Muscle of leg (tissue), 11 donors: ENCODE measurements around the gene GNE. TPM values are rescaled to one million over a fixed set of nuclear protein-coding genes. Genes with fewer than 3 reads are reported as not detected.

ENCODE experiments used
- DNase-seq: peaks from one replicate; pipeline ENCODE4 v3.0.0; 2013
- H3K27ac ChIP-seq: one replicate; pipeline ENCODE4 v1.5.1; 2013; ENCODE audit warnings: mild to moderate bottlenecking, low read length, control low read depth
- H3K27me3 ChIP-seq: one replicate; pipeline ENCODE4 v1.6.1; 2013; ENCODE audit warnings: low read length; ENCODE audit not compliant: control insufficient read depth, insufficient read depth
- H3K36me3 ChIP-seq: one replicate; pipeline ENCODE4 v1.6.1; 2013; ENCODE audit warnings: low read length; ENCODE audit not compliant: control insufficient read depth, insufficient read depth
- H3K4me1 ChIP-seq: one replicate; pipeline ENCODE4 v1.6.1; 2013; ENCODE audit warnings: low read length; ENCODE audit not compliant: control insufficient read depth, insufficient read depth
- H3K4me3 ChIP-seq: one replicate; pipeline ENCODE4 v1.5.1; 2013; ENCODE audit warnings: low read length, control low read depth
- H3K9me3 ChIP-seq: replicated peaks from 2 replicates; pipeline ENCODE4 v1.6.1; 2013; ENCODE audit warnings: low read depth, low read length; ENCODE audit not compliant: control insufficient read depth
- WGBS: methylation state at CpG from one replicate; pipeline ENCODE4 v1.1.5; 2013; ENCODE audit warnings: missing lambda C conversion rate; ENCODE audit not compliant: insufficient coverage; 5-methylcytosine and 5-hydroxymethylcytosine counted together
- polyA plus RNA-seq, 8 donors: library from polyadenylated mRNA; unstranded; fragments of 120-200 nt; gene quantifications; one replicate each; pipeline versions ENCODE4 v1.2.1 to v1.2.3, GENCODE V29; 2013; ENCODE audit warnings: inconsistent platforms in 1 of 8, low replicate concordance in 1 of 8; ENCODE audit not compliant: insufficient read length in 8 of 8, insufficient read depth in 1 of 8
- total RNA-seq: library from RNA; stranded (reverse); fragments of 120-200 nt; gene quantifications from one replicate; pipeline ENCODE4 v1.2.4, GENCODE V29; 2013

GNE gene
- total and polyA plus RNA-seq, 9 donors, result 10.4 to 17.8 (median 14.5) TPM

DNA sequence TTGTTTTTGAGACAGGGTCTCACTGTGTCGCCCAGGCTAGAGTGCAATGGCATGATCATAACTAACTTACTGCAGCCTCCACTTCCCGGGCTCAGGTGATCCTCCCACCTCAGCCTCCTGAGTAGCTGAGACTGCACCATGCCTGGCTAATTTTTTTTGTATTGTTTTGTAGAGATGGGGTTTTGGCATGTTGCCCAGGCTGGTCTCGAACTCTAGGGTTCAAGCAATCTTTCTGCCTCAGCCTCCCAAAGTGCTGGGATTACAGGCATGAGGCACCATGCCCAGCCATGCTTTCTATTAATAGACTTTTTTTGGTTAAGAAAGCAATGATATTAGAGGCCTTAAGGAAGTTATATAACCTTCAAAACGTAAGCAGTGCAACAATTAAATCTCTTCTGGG, 44.3 kb downstream of the GNE start:
- Histone ChIP-seq H3K27me3 (no peaks in the 10 kb centered on the region), H3K4me1 (peaks cover 6% of the 10 kb centered on the region), H3K9me3 (no peaks in the 10 kb centered on the region), H3K4me3 (no peak overlapping the region), H3K36me3 (peaks cover 71% of the 10 kb centered on the region), H3K27ac (peak overlapping the region; percentile 31)
- no CpG with 5 or more reads among the region's 4 CpGs for WGBS
- DNase-seq, result no peak

- Histone ChIP-seq H3K36me3 (peaks cover 71% of the 10 kb centered on the region), H3K27me3 (no peaks in the 10 kb centered on the region), H3K4me3 (no peak overlapping the region), H3K4me1 (peaks cover 6% of the 10 kb centered on the region), H3K9me3 (no peaks in the 10 kb centered on the region), H3K27ac (no peak overlapping the region)
- DNase-seq, result no peak
- WGBS, result 63% methylated on average over 1 of the region's 4 CpGs
Observed at GRCh38 chr9:36213387-36213786, 44.9 kb downstream of the GNE start.

GRCh38 chr9:36211510-36211909, 46.7 kb downstream of the GNE start:
- H3K36me3 ChIP-seq, result peaks cover 70% of the 10 kb centered on the region
- peaks cover 6% of the 10 kb centered on the region for H3K4me1 ChIP-seq
- WGBS, result 84% methylated on average over 6 of the region's 7 CpGs
- no peak overlapping the region for H3K27ac ChIP-seq
- no peaks in the 10 kb centered on the region for H3K9me3 ChIP-seq
- no peaks in the 10 kb centered on the region for H3K27me3 ChIP-seq
- DNase-seq, result no peak
- H3K4me3 ChIP-seq, result no peak overlapping the region

- no peaks in the 10 kb centered on the region for H3K9me3 ChIP-seq
- no peak for DNase-seq
- H3K36me3 ChIP-seq, result peaks cover 76% of the 10 kb centered on the region
- WGBS, result 70% methylated on average over 4 of the region's 8 CpGs
- no peaks in the 10 kb centered on the region for H3K27me3 ChIP-seq
- H3K4me1 ChIP-seq, result peaks cover 6% of the 10 kb centered on the region
- peak overlapping the region; percentile 3 for H3K27ac ChIP-seq
- H3K4me3 ChIP-seq, result no peak overlapping the region
Observed at GRCh38 chr9:36210722-36211121, 47.5 kb downstream of the GNE start.

GRCh38 chr9:36208521-36209253, 49.6 kb downstream of the GNE start:
- Histone ChIP-seq H3K27ac (no peak overlapping the region), H3K4me1 (peaks cover 3% of the 10 kb centered on the region), H3K4me3 (no peak overlapping the region), H3K27me3 (no peaks in the 10 kb centered on the region), H3K36me3 (peaks cover 88% of the 10 kb centered on the region), H3K9me3 (no peaks in the 10 kb centered on the region)
- whole genome bisulfite sequencing, result 80% methylated on average over 8 of the region's 10 CpGs
- DNase-seq, result no peak

GRCh38 chr9:36207546-36208012, 50.7 kb downstream of the GNE start:
- Histone ChIP-seq H3K4me1 (peaks cover 3% of the 10 kb centered on the region), H3K27me3 (no peaks in the 10 kb centered on the region), H3K4me3 (no peak overlapping the region), H3K36me3 (peaks cover 86% of the 10 kb centered on the region), H3K27ac (no peak overlapping the region), H3K9me3 (no peaks in the 10 kb centered on the region)
- no peak for DNase-seq
- WGBS, result no CpG with 5 or more reads among the region's 1 CpG

DNA sequence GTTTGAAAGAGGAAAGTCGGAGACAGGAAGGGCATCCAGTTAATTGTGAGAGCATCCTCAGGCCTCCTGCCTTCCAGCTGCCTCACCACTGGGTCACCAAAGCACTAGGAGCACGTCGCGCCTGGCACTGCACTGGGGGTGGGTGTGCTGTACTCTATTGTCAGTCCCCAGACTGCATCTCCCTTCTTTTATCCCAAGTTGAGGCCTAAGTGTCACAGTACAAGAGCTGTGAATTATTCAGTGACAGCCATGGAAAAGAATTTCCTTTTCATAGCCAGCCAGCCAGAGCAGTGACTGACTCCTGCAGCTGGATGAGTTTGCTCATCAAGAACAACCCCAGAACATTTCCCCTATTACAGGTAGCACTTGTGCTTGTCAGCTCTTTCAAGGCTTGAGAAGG, 51.2 kb downstream of the GNE start:
- DNase-seq, result no peak
- H3K4me1 ChIP-seq, result peaks cover 3% of the 10 kb centered on the region
- H3K36me3 ChIP-seq, result peaks cover 86% of the 10 kb centered on the region
- no peaks in the 10 kb centered on the region for H3K27me3 ChIP-seq
- no CpG with 5 or more reads among the region's 4 CpGs for WGBS
- H3K4me3 ChIP-seq, result no peak overlapping the region
- H3K27ac ChIP-seq, result no peak overlapping the region
- no peaks in the 10 kb centered on the region for H3K9me3 ChIP-seq

DNA sequence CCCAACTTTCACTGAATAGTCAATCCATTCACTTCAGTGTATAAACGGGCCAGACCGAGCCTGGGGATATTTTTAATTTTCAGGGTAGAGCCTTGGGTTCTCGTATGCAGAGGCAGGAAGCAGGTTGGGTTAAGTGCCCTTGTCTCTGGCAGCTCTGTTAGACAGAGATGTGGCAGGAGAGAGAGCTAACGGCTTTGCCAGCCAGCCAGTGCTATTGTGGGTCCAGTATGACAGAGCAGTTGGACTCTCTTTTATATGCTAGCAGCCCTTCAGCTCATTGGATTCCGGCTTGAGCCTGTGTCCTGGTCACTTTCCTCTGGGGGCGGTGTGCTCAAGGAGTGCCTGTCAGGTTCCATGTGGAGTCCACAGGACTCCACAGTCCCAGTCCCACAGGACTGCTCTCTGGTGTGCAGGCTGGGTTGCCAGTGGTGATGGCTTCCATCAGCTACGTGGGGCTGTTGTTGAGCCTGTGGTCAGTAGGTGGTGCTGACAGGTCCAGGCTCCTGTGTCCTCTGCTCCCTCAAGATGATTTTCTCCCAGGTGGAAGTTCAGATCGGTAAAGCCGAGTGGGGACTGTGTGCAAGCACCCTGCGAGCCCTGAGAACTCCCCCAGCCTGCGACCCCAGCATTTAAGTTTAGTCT, 53.2 kb downstream of the GNE start:
- no peak for DNase-seq
- Histone ChIP-seq H3K27me3 (no peaks in the 10 kb centered on the region), H3K4me1 (no peaks in the 10 kb centered on the region), H3K27ac (no peak overlapping the region), H3K9me3 (no peaks in the 10 kb centered on the region), H3K4me3 (no peak overlapping the region), H3K36me3 (peaks cover 83% of the 10 kb centered on the region)
- 75% methylated on average over 9 of the region's 11 CpGs for WGBS

DNA sequence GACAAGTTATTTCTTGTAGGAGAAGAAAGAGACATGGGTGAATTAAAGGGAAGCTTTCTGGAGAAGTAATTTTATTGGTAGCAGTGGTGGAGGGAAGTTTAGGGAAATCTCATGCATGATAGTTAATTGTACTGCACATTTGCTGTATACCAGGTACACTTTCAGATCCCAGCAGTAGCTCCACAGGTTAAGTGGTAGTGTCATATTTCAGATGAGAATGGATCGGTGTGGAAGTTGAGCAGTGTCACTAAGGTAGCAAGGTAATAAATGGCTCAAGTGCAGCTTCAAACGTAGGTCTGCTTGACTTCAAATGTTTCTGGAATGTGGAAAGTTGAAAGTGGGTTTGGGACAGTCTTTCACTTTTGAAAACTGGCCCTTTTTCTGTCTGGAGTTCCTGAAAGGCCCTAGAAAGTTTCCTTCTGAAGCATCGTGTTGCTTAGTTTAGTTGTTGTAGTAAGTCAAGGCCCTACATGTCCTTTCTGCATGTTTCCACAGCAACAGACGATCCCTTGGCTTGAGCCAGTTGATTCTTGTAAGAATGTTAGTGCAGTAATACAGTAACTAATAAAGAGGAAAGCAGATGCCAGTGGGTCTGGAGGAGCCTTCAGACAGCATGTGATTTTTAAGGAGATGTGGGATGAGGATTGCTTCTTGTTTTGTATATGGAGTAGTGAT, 63.8 kb downstream of the GNE start:
- WGBS, result 30% methylated on average over 1 of the region's 4 CpGs
- H3K36me3 ChIP-seq, result peaks cover 22% of the 10 kb centered on the region
- H3K27me3 ChIP-seq, result no peaks in the 10 kb centered on the region
- H3K9me3 ChIP-seq, result no peaks in the 10 kb centered on the region
- H3K4me3 ChIP-seq, result no peak overlapping the region
- peak; percentile 63 for DNase-seq
- no peak overlapping the region for H3K27ac ChIP-seq
- H3K4me1 ChIP-seq, result peaks cover 25% of the 10 kb centered on the region

DNA sequence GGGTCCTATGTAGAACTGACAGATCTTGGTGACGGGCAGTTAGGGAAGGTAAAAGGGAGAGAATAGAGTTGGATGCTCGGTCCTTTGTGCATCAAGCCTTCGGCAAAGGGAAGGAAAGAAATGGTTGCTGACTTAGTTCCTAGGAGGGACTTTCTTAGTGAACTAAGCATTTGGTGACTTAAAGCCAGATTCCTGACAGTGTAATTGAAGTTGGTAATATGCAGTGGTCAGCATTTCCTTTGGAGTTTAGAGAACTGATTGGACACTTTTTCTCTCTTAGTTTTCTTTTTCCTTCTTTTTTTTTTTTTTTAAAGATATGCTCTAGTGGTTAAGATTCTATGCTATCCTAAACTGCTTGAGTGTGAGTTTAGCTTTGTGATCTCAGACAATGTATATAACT, 65.2 kb downstream of the GNE start:
- DNase-seq, result peak; percentile 36
- no peaks in the 10 kb centered on the region for H3K9me3 ChIP-seq
- H3K4me3 ChIP-seq, result no peak overlapping the region
- no peak overlapping the region for H3K27ac ChIP-seq
- peaks cover 10% of the 10 kb centered on the region for H3K36me3 ChIP-seq
- peaks cover 25% of the 10 kb centered on the region for H3K4me1 ChIP-seq
- WGBS, result 71% methylated on average over 3 of the region's 3 CpGs
- H3K27me3 ChIP-seq, result peaks cover 3% of the 10 kb centered on the region
